HG03565 (cell line): ENCODE measurements around the gene CHAMP1.
"Not testable (repeated sequence)": the region's sequence is repeated elsewhere in the genome, so short reads cannot be mapped to it uniquely, and the experiment has no call there.

Experiments
- ATAC-seq: cut with Tn5 transposase; IDR thresholded peaks from one replicate; pipeline ENCODE4 v1.9.1; 2021; ENCODE audit warnings: mild to moderate bottlenecking, moderate library complexity; ENCODE audit not compliant: unreplicated experiment

Gene CHAMP1

DNA sequence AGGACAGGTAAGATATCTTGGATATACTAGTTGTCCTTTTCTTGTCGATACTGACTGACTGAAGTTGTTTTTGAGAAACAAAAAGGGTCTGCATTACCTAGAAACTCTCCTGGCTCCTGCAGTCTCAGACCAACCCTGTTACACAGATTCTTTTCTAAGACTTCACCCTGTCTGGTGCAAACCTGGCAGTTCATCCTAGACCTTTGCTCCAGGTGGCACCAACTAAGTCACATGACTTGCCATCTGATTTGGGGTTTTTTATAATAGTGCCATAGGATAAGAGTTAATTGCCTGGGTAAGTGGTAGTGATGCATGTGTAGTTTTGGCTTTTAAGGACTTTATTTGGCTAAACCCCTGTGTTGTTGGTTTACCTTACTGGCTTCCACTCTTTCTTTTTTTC lies 14.3 kb downstream of the CHAMP1 start:
- ATAC-seq = no peak

DNA sequence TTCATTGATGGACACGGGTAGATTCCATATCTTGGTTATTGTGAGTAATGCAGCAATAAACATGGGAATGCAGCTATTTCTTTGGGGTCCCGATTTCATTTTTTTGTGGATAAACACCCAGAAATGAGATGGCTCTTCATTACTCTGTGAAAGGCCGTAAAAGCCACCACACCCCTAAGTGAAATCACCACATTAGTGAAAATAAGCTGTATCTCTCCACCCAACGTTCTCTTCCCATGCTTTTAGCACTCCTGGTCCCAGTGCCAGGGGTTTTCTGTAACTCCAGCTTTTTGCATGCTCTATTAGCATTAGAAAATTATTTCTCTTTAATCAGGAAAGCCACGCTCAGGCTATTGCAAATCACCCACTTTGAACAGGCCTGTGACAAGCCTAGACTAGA lies 15.8 kb downstream of the CHAMP1 start:
- no peak for ATAC-seq

DNA sequence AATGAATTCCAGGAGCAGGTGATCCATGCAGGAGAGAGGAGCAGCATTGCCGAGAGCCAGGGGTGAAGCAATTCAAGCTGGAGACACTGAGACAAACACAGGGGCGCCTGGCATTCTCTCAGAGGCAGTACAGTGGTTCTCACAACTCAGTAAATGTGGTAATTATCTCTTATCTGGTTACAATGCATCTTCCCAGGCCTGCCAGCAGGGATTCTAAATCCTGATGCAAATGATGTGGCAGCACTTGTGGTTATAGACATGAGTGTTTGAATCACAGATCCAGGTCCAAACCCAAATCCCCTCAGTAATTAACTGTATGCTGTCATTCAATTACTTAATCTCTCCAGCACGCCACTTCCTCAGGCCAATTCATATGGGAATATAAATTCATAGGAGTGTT lies 19.6 kb downstream of the CHAMP1 start:
- not testable (repeated sequence) for ATAC-seq

DNA sequence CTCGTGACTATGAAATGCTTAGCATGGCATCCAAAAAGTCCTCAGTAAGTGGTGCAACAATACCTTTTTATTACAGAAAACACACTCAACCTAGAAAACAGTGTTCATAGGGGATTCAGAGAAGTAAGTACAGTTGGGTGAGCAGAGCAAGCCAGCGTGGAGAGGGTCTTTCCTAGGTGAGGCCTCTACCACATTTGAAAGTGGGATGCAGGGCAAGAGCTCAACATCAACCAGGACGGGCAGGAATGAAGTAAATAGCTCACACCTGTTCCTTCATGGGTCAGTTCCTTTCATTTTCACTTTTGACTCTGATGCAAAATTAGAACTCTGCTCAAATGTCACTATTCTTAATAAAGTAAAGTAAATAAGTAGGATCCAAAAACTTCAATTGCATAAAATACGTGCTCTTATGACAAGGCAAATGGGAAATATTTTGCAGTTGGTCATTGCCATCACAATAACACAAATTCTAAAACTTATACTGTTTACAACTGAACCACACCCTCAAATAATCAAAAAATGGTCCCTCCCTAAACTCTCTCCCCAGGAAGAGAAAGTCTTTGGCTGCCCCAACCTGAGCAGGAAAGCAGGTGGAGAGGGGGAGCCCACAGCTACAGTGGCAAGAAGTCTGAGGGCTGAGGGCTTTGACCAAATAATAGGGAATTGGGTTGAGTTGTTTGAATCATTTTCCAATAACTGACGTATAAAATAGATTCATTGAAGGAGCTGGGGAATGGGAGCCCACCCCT lies 20.2 kb downstream of the CHAMP1 start:
- no peak for ATAC-seq

DNA sequence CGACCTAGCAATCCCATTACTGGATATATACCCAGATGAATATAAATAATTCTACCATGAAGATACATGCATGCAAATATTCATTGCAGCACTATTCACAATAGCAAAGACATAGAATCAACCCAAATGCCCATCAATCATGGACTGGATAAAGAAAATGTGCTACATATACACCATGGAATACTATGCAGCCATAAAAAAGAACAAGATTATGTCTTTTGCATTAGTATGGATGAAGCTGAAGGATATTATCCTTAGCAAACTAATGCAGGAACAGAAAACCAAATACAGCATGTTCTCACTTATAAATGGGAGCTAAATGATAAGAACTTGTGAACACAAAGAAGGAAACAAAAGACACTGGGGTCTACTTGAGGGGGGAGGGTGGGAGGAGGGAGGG lies 22.2 kb downstream of the CHAMP1 start:
- ATAC-seq = not testable (repeated sequence)

- ATAC-seq = no peak
Measured at GRCh38 chr13:114338959-114339358, 24.7 kb downstream of the CHAMP1 start.

DNA sequence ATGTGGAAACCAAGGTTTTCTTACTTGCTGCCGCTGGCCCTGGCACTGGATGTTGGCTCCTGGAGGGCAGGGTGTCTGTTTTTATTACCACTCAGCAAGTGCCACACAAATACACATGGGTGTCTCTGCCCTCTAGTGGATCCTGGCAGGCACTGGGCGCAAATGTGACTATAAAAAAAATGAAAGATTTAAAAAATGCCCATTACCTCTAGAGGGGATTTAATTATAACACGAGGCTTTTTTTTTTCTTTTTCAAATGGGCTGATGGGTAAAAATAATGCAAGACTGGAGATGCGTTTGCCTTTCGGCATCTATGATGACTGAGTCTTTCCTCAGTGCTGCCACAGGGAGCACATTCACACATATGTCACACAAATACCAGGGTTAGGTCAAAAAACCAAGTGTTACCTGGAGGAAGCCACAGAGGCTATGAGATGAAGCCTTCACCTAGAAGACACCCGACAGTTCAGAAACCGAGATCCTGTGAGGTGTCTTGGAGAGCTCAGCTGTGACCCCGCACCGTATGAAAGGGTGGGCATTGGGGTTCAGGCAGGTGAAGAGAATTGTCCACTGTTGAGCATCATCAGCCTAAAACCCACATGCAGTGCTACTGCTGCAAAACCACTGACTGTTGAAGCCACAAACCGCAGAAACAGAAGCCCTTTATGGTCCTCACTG lies 25.7 kb downstream of the CHAMP1 start:
- ATAC-seq = no peak

GRCh38 chr13:114341003-114341777 lies 26.9 kb downstream of the CHAMP1 start:
- ATAC-seq = no peak

GRCh38 chr13:114347256-114347655 lies 33.0 kb downstream of the CHAMP1 start:
- not testable (repeated sequence) for ATAC-seq

- ATAC-seq = not testable (repeated sequence)
Measured at GRCh38 chr13:114352763-114353162, 38.5 kb downstream of the CHAMP1 start.

DNA sequence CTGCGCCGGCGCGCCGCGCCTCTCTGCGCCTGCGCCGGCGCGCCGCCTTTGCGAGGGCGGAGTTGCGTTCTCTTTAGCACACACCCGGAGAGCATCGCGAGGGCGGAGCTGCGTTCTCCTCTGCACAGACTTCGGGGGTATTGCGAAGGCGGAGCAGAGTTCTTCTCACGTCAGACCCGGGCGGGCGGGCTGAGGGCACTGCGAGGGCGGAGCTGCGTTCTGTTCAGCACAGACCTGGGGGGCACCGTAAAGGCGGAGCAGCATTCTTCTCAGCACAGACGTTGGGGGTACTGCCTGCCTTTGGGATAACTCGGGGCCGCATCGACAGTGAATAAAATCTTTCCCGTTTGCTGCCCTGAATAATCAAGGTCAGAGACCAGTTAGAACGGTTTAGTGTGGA lies 39.1 kb downstream of the CHAMP1 start:
- not testable (repeated sequence) for ATAC-seq
